SK-N-SH treated with all-trans-retinoic acid at 6 μM for 48 hours (cell line): Measurements from ENCODE around the gene OR6B3.
A peak's percentile ranks its signal among the peaks of the same experiment; 100 is the strongest.

Source experiments
- ATAC-seq: fragments of 200-7000 bp; cut with Tn5 transposase; 3 replicates; pipeline ENCODE4 v1.9.1; 2020; ENCODE audit warnings: mild to moderate bottlenecking, moderate library complexity
- ARNTL ChIP-seq: fragments of 450-650 bp; formaldehyde crosslinking; IDR thresholded peaks from 2 replicates; pipeline ENCODE4 v1.5.0; 2020; ENCODE audit warnings: low read depth, mild to moderate bottlenecking, moderate library complexity, borderline replicate concordance
- CREB5 ChIP-seq: fragments of 250-450 bp; sonication (Bioruptor Pico); IDR thresholded peaks from 2 replicates; pipeline ENCODE4 v1.5.1; 2020; ENCODE audit warnings: low read depth, mild to moderate bottlenecking, moderate library complexity
- CSDC2 ChIP-seq: fragments of 250-450 bp; sonication (Bioruptor Pico); IDR thresholded peaks from 2 replicates; pipeline ENCODE4 v1.5.0; 2020; ENCODE audit warnings: mild to moderate bottlenecking, moderate library complexity
- CSRNP3 ChIP-seq: fragments of 250-450 bp; sonication (Bioruptor Pico); IDR thresholded peaks from 2 replicates; pipeline ENCODE4 v1.5.1; 2021; ENCODE audit warnings: mild to moderate bottlenecking, moderate library complexity
- ESRRG ChIP-seq: fragments of 250-450 bp; sonication (Bioruptor Pico); IDR thresholded peaks from 2 replicates; pipeline ENCODE4 v1.6.1; 2021; ENCODE audit warnings: mild to moderate bottlenecking
- GLIS3 ChIP-seq: fragments of 250-450 bp; sonication (Bioruptor Pico); IDR thresholded peaks from 2 replicates; pipeline ENCODE4 v1.5.0; 2020; ENCODE audit warnings: mild to moderate bottlenecking, moderate library complexity
- ISL1 ChIP-seq: fragments of 250-450 bp; sonication (Bioruptor Pico); IDR thresholded peaks from 2 replicates; pipeline ENCODE4 v2.1.2; 2022; ENCODE audit warnings: mild to moderate bottlenecking, moderate library complexity
- PATZ1 ChIP-seq: fragments of 250-450 bp; sonication (Bioruptor Pico); IDR thresholded peaks from 2 replicates; pipeline ENCODE4 v1.8.0; 2020; ENCODE audit warnings: mild to moderate bottlenecking, moderate library complexity, borderline replicate concordance
- RARB ChIP-seq: fragments of 250-450 bp; sonication (Bioruptor Pico); IDR thresholded peaks from 2 replicates; pipeline ENCODE4 v1.8.0; 2021; ENCODE audit warnings: mild to moderate bottlenecking, moderate library complexity
- SNAI2 ChIP-seq: fragments of 250-450 bp; sonication (Bioruptor Pico); IDR thresholded peaks from 2 replicates; pipeline ENCODE4 v1.5.0; 2020; ENCODE audit warnings: mild to moderate bottlenecking, moderate library complexity
- TOX ChIP-seq: fragments of 250-450 bp; sonication (Bioruptor Pico); IDR thresholded peaks from 2 replicates; pipeline ENCODE4 v1.8.0; 2021; ENCODE audit warnings: mild to moderate bottlenecking, moderate library complexity, borderline replicate concordance
- TSHZ2 ChIP-seq: fragments of 250-450 bp; sonication (Bioruptor Pico); IDR thresholded peaks from 2 replicates; pipeline ENCODE4 v1.5.0; 2020; ENCODE audit warnings: mild to moderate bottlenecking, moderate library complexity
- ZC3H10 ChIP-seq: fragments of 250-450 bp; sonication (Bioruptor Pico); IDR thresholded peaks from 2 replicates; pipeline ENCODE4 v1.5.1; 2021; ENCODE audit warnings: mild to moderate bottlenecking, moderate library complexity
- ZFP3 ChIP-seq: fragments of 250-450 bp; sonication (Bioruptor Pico); IDR thresholded peaks from 2 replicates; pipeline ENCODE4 v1.5.0; 2020; ENCODE audit warnings: mild to moderate bottlenecking, moderate library complexity
- ZFP30 ChIP-seq: fragments of 450-650 bp; formaldehyde crosslinking; IDR thresholded peaks from 2 replicates; pipeline ENCODE4 v1.5.0; 2022; ENCODE audit warnings: mild to moderate bottlenecking, moderate library complexity
- ZNF565 ChIP-seq: fragments of 450-650 bp; formaldehyde crosslinking; conservative IDR thresholded peaks from 2 replicates; pipeline ENCODE4 v1.5.0; 2020; ENCODE audit warnings: low read depth, mild to moderate bottlenecking, moderate library complexity
- ZNF70 ChIP-seq: fragments of 450-650 bp; formaldehyde crosslinking; IDR thresholded peaks from 2 replicates; pipeline ENCODE4 v1.5.0; 2020; ENCODE audit warnings: mild to moderate bottlenecking, moderate library complexity

The OR6B3 gene

GRCh38 chr2:240053173-240054155 lies at the start of gene OR6B3:
TSS of gene OR6B3 (minus strand) at chr2:240053521.
- TF ChIP-seq ZNF565 (CRISPR knock-in tag), result no peak
- peak; percentile 46 for ATAC-seq

GRCh38 chr2:240098349-240098748 lies 45.0 kb upstream of the OR6B3 start:
- TF ChIP-seq GLIS3 (CRISPR knock-in tag) (no peak), TSHZ2 (CRISPR knock-in tag) (no peak), ZC3H10 (CRISPR knock-in tag) (no peak)
- ATAC-seq, result no peak

- TF ChIP-seq GLIS3 (CRISPR knock-in tag) (no peak), ARNTL (CRISPR knock-in tag) (no peak), RARB (CRISPR knock-in tag) (no peak), PATZ1 (CRISPR knock-in tag) (no peak), CSDC2 (CRISPR knock-in tag) (no peak), TOX (no peak), ESRRG (CRISPR knock-in tag) (no peak), TSHZ2 (CRISPR knock-in tag) (no peak), ZFP30 (CRISPR knock-in tag) (no peak)
- ATAC-seq, result no peak
Observed at GRCh38 chr2:240095556-240096523, 42.5 kb upstream of the OR6B3 start.

- no peak for ATAC-seq
- TF ChIP-seq TSHZ2 (CRISPR knock-in tag) (no peak), CREB5 (no peak), TOX (no peak), ZC3H10 (CRISPR knock-in tag) (no peak), GLIS3 (CRISPR knock-in tag) (no peak), ZNF70 (no peak), ZFP3 (CRISPR knock-in tag) (no peak), ISL1 (CRISPR knock-in tag) (no peak), CSRNP3 (CRISPR knock-in tag) (no peak), RARB (CRISPR knock-in tag) (no peak), SNAI2 (CRISPR knock-in tag) (no peak)
Observed at GRCh38 chr2:240089306-240089705, 36.0 kb upstream of the OR6B3 start.
